Measurements from ENCODE around the gene MAP7D3. TPM values are rescaled to one million over a fixed set of nuclear protein-coding genes. Genes with fewer than 3 reads are reported as not detected.

The MAP7D3 gene
- total RNA-seq, 1 experiment from 2014 or later, result 15.0 TPM

DNA sequence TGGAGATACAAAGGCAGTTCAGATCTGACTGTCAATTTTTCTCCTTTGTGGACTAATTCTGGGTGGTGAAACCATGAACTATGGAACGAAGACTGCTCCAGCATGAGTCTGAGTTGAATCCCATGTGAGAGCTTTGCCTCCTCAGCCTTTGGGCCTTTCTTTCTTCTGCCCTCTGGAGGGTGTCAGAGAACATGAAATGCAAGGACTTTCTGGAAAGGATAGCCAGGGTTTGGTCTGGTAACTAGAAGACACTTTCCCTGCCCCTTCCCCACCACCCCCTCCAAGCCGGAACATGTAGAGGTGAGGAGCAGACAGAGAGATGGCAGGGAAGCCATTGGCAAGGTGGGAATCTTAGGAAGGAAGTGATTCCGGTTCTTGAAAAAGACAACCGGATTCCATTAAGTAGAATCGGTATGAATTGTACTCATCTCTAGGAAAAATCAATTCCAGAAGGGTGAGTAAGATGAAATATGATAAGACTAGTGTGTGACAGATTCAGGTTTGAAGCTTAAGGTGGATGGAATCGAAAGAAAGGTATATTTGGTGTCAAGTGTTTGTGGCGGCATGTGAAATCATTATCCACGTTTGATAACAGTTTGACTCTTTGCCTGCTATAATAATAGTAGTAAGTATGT, 84.9 kb downstream of the MAP7D3 start:
- no TSS peak for BruUV-seq (replicated peaks)
- H3K27me3 ChIP-seq (ENCODE audit: insufficient read depth, low read length), result no peaks in the 10 kb centered on the region
- H3K9ac ChIP-seq (ENCODE audit: low read length), result no peak overlapping the region
- TF ChIP-seq, protein P1, sequence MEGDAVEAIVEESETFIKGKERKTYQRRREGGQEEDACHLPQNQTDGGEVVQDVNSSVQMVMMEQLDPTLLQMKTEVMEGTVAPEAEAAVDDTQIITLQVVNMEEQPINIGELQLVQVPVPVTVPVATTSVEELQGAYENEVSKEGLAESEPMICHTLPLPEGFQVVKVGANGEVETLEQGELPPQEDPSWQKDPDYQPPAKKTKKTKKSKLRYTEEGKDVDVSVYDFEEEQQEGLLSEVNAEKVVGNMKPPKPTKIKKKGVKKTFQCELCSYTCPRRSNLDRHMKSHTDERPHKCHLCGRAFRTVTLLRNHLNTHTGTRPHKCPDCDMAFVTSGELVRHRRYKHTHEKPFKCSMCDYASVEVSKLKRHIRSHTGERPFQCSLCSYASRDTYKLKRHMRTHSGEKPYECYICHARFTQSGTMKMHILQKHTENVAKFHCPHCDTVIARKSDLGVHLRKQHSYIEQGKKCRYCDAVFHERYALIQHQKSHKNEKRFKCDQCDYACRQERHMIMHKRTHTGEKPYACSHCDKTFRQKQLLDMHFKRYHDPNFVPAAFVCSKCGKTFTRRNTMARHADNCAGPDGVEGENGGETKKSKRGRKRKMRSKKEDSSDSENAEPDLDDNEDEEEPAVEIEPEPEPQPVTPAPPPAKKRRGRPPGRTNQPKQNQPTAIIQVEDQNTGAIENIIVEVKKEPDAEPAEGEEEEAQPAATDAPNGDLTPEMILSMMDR (IDR thresholded peaks at IDR 0.05 in 2 of 3, conservative IDR thresholded peaks at IDR 0.05 in 1 of 3; ENCODE audit: borderline replicate concordance in 1 of 3, insufficient read depth in 1 of 3, low read depth in 2 of 3, low read length in 2 of 3), result peak in 2 of 3 experiments; percentile 23 to 32; a peak in 3 of 6 replicates
- TF ChIP-seq FOSL1 (IDR thresholded peaks at IDR 0.05; ENCODE audit: low read depth), result no peak
- TF ChIP-seq RAD21 (IDR thresholded peaks at IDR 0.05; ENCODE audit: low read depth), result peak; percentile 60
- H3K4me1 ChIP-seq (ENCODE audit: control insufficient read depth in 1 of 2, insufficient read depth in 2 of 2, low read length in 2 of 2), result peaks cover 0 to 19% of the 10 kb centered on the region in 2 experiments; a peak in 1 of 4 replicates
- ChIA-PET CTCF (interaction anchor here (1.6 kb wide), 1 partner anchor 138 kb away, joined by 8 read pairs; no protein-coding TSS in a partner anchor), POLR2A (no interaction called here), RAD21 (ENCODE audit: low non-redundant PET in 1 of 2, low total read pairs in 2 of 2, uncharacterized antibody in 2 of 2, unreplicated experiment in 2 of 2) (no interaction called here)
- intact Hi-C loops (cut with micrococcal nuclease), result loop anchor here (10.0 kb wide), 2 partner anchors 98 to 528 kb away; no protein-coding TSS in a partner anchor
- ATAC-seq (no peak), DNase-seq (ENCODE audit: low read depth, low spot score) (no peak)
- no peak overlapping the region for H3K4me3 ChIP-seq (replicated peaks in 1 of 2; ENCODE audit: low read depth in 1 of 2, low read length in 2 of 2)
- no peaks in the 10 kb centered on the region for H3K79me2 ChIP-seq (ENCODE audit: insufficient read depth, low read length)
- no peak overlapping the region for H2AFZ ChIP-seq (ENCODE audit: low read depth, low read length, poor library complexity, severe bottlenecking)
- H3K9me2 ChIP-seq (ENCODE audit: insufficient read depth), result no peaks in the 10 kb centered on the region
- H4K20me1 ChIP-seq (ENCODE audit: insufficient read depth), result no peaks in the 10 kb centered on the region
- no peaks in the 10 kb centered on the region for H3K9me3 ChIP-seq (ENCODE audit: control insufficient read depth in 1 of 2, insufficient read depth in 1 of 2, low read depth in 1 of 2, low read length in 2 of 2)
- H3K27ac ChIP-seq (ENCODE audit: low read depth, low read length), result no peak overlapping the region
- H3K4me2 ChIP-seq (ENCODE audit: low read length), result peak overlapping the region; percentile 7; the same call in 1 of the 2 replicates
- H3K36me3 ChIP-seq (ENCODE audit: control insufficient read depth in 1 of 2, insufficient read depth in 2 of 2, low read length in 2 of 2), result no peaks in the 10 kb centered on the region

DNA sequence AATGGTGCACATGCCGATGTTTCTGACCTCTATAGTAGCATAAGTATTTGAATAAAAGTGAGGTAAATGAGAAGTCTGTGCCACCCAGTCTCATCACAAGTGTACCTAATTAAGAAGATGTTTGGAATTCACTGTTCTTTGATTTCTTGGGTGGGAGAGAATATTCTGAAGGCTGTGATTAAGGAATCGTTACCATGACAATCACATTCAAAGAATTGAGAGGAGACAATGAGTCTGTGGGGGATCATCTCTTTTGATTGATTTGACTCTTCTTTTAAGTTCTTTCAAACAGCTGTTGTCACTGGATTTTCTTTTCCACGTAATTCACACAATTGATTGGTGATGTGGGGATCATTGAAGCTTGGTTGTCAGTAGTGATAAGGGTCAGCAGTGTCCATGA, 85.8 kb downstream of the MAP7D3 start:
- no peak overlapping the region for H2AFZ ChIP-seq (ENCODE audit: low read depth, low read length, poor library complexity, severe bottlenecking)
- no TSS peak for BruUV-seq (replicated peaks)
- intact Hi-C loops (cut with micrococcal nuclease), result loop anchor here (10.0 kb wide), 2 partner anchors 99 to 529 kb away; no protein-coding TSS in a partner anchor
- DNase-seq (ENCODE audit: low read depth, low spot score) (no peak), ATAC-seq (no peak)
- H3K9me2 ChIP-seq (ENCODE audit: insufficient read depth), result no peaks in the 10 kb centered on the region
- RAD21 ChIA-PET (ENCODE audit: low non-redundant PET in 1 of 2, low total read pairs in 2 of 2, uncharacterized antibody in 2 of 2, unreplicated experiment in 2 of 2), result no interaction called here
- H3K4me3 ChIP-seq (replicated peaks in 1 of 2; ENCODE audit: low read depth in 1 of 2, low read length in 2 of 2), result no peak overlapping the region
- H3K27me3 ChIP-seq (ENCODE audit: insufficient read depth, low read length), result no peaks in the 10 kb centered on the region
- H4K20me1 ChIP-seq (ENCODE audit: insufficient read depth), result no peaks in the 10 kb centered on the region
- no peaks in the 10 kb centered on the region for H3K9me3 ChIP-seq (ENCODE audit: control insufficient read depth in 1 of 2, insufficient read depth in 1 of 2, low read depth in 1 of 2, low read length in 2 of 2)
- POLR2A ChIA-PET, result no interaction called here
- CTCF ChIA-PET, result interaction anchor here (1.6 kb wide), 1 partner anchor 137 kb away, joined by 8 read pairs; no protein-coding TSS in a partner anchor
- peaks cover 0 to 19% of the 10 kb centered on the region in 2 experiments; a peak in 1 of 4 replicates for H3K4me1 ChIP-seq (ENCODE audit: control insufficient read depth in 1 of 2, insufficient read depth in 2 of 2, low read length in 2 of 2)
- H3K36me3 ChIP-seq (ENCODE audit: control insufficient read depth in 1 of 2, insufficient read depth in 2 of 2, low read length in 2 of 2), result no peaks in the 10 kb centered on the region
- H3K27ac ChIP-seq (ENCODE audit: low read depth, low read length), result no peak overlapping the region
- no peak overlapping the region for H3K9ac ChIP-seq (ENCODE audit: low read length)
- no peak overlapping the region for H3K4me2 ChIP-seq (ENCODE audit: low read length)
- no peaks in the 10 kb centered on the region for H3K79me2 ChIP-seq (ENCODE audit: insufficient read depth, low read length)
- TF ChIP-seq EGR1 (IDR thresholded peaks at IDR 0.05; ENCODE audit: low read depth) (no peak), CEBPB (IDR thresholded peaks at IDR 0.05; ENCODE audit: low read depth) (no peak), ZFX (IDR thresholded peaks at IDR 0.05) (no peak), ELF1 (IDR thresholded peaks at IDR 0.05; ENCODE audit: borderline replicate concordance, low read depth) (no peak), ZNF274 (IDR thresholded peaks at IDR 0.05; ENCODE audit: low read depth, low read length) (no peak), JUND (IDR thresholded peaks at IDR 0.05) (no peak), SP1 (IDR thresholded peaks at IDR 0.05; ENCODE audit: low read depth) (no peak)
- TF ChIP-seq, protein P2, sequence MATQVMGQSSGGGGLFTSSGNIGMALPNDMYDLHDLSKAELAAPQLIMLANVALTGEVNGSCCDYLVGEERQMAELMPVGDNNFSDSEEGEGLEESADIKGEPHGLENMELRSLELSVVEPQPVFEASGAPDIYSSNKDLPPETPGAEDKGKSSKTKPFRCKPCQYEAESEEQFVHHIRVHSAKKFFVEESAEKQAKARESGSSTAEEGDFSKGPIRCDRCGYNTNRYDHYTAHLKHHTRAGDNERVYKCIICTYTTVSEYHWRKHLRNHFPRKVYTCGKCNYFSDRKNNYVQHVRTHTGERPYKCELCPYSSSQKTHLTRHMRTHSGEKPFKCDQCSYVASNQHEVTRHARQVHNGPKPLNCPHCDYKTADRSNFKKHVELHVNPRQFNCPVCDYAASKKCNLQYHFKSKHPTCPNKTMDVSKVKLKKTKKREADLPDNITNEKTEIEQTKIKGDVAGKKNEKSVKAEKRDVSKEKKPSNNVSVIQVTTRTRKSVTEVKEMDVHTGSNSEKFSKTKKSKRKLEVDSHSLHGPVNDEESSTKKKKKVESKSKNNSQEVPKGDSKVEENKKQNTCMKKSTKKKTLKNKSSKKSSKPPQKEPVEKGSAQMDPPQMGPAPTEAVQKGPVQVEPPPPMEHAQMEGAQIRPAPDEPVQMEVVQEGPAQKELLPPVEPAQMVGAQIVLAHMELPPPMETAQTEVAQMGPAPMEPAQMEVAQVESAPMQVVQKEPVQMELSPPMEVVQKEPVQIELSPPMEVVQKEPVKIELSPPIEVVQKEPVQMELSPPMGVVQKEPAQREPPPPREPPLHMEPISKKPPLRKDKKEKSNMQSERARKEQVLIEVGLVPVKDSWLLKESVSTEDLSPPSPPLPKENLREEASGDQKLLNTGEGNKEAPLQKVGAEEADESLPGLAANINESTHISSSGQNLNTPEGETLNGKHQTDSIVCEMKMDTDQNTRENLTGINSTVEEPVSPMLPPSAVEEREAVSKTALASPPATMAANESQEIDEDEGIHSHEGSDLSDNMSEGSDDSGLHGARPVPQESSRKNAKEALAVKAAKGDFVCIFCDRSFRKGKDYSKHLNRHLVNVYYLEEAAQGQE (IDR thresholded peaks at IDR 0.05; ENCODE audit: low read depth), result no peak

All from HCT116 (cell line).